ENCODE results near the gene YWHAB.

Gene YWHAB

DNA sequence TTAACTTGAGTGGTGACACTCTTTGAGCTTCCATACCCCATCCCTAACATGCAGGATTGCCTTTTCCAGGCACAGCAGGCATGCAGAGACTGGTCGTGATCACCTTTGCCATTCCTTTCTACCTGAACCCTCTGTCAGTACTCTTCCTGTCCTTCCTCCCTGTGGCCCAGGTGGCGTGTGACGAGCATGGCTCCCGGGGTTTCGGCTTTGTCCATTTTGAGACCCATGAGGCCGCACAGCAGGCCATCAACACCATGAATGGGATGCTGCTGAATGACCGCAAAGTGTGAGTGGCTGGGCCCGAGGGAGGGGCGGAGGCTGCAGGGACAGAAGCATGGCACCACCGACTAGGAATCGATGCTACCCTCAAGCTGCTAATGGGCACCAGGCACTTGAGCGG, 31.1 kb downstream of the YWHAB start:
- no peak overlapping the region for H3K27ac ChIP-seq (ENCODE audit: low read depth, low read length)
- no peak overlapping the region for H3K4me3 ChIP-seq (ENCODE audit: low read depth, low read length)
- H3K36me3 ChIP-seq (ENCODE audit: control insufficient read depth, insufficient read depth, low read length): peaks cover 77% of the 10 kb centered on the region
- H3K27me3 ChIP-seq (ENCODE audit: control insufficient read depth, insufficient read depth, low read length): no peaks in the 10 kb centered on the region
- H3K4me1 ChIP-seq (ENCODE audit: control insufficient read depth, insufficient read depth, low read length): peaks cover 5% of the 10 kb centered on the region
- H3K9ac ChIP-seq (ENCODE audit: low read length): no peak overlapping the region
- no peaks in the 10 kb centered on the region for H3K9me3 ChIP-seq (ENCODE audit: control insufficient read depth, insufficient read depth, low read depth, low read length)

GRCh38 chr20:44917399-44917798, 31.9 kb downstream of the YWHAB start:
- no peak overlapping the region for H3K9ac ChIP-seq (ENCODE audit: low read length)
- no peaks in the 10 kb centered on the region for H3K9me3 ChIP-seq (ENCODE audit: control insufficient read depth, insufficient read depth, low read depth, low read length)
- no peak overlapping the region for H3K4me3 ChIP-seq (ENCODE audit: low read depth, low read length)
- H3K27me3 ChIP-seq (ENCODE audit: control insufficient read depth, insufficient read depth, low read length): no peaks in the 10 kb centered on the region
- no peak overlapping the region for H3K27ac ChIP-seq (ENCODE audit: low read depth, low read length)
- H3K4me1 ChIP-seq (ENCODE audit: control insufficient read depth, insufficient read depth, low read length): no peaks in the 10 kb centered on the region
- H3K36me3 ChIP-seq (ENCODE audit: control insufficient read depth, insufficient read depth, low read length): peaks cover 77% of the 10 kb centered on the region

GRCh38 chr20:44918342-44918741, 32.8 kb downstream of the YWHAB start:
- Histone ChIP-seq H3K27me3 (ENCODE audit: control insufficient read depth, insufficient read depth, low read length) (no peaks in the 10 kb centered on the region), H3K9ac (ENCODE audit: low read length) (no peak overlapping the region), H3K9me3 (ENCODE audit: control insufficient read depth, insufficient read depth, low read depth, low read length) (no peaks in the 10 kb centered on the region), H3K4me3 (ENCODE audit: low read depth, low read length) (no peak overlapping the region), H3K27ac (ENCODE audit: low read depth, low read length) (no peak overlapping the region), H3K36me3 (ENCODE audit: control insufficient read depth, insufficient read depth, low read length) (peaks cover 76% of the 10 kb centered on the region), H3K4me1 (ENCODE audit: control insufficient read depth, insufficient read depth, low read length) (no peaks in the 10 kb centered on the region)

DNA sequence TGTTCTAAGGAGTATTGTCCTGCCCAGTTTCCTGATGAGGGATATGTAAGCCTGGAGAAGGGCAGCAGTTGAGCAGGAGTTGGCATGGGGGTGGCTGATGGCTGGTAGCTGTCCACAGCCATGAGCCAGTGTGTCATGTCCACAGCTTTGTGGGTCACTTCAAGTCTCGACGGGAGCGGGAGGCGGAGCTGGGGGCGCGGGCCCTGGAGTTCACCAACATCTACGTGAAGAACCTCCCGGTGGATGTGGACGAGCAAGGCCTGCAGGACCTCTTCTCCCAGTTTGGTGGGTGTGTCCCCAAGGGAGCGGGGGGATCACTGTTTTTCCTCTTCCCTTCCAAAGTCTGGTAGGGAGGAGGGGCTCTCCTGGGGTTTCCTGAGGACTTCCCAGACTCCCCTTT, 33.3 kb downstream of the YWHAB start:
- Histone ChIP-seq H3K27ac (ENCODE audit: low read depth, low read length) (no peak overlapping the region), H3K9ac (ENCODE audit: low read length) (no peak overlapping the region), H3K36me3 (ENCODE audit: control insufficient read depth, insufficient read depth, low read length) (peaks cover 76% of the 10 kb centered on the region), H3K4me1 (ENCODE audit: control insufficient read depth, insufficient read depth, low read length) (no peaks in the 10 kb centered on the region), H3K9me3 (ENCODE audit: control insufficient read depth, insufficient read depth, low read depth, low read length) (no peaks in the 10 kb centered on the region), H3K27me3 (ENCODE audit: control insufficient read depth, insufficient read depth, low read length) (no peaks in the 10 kb centered on the region), H3K4me3 (ENCODE audit: low read depth, low read length) (no peak overlapping the region)

DNA sequence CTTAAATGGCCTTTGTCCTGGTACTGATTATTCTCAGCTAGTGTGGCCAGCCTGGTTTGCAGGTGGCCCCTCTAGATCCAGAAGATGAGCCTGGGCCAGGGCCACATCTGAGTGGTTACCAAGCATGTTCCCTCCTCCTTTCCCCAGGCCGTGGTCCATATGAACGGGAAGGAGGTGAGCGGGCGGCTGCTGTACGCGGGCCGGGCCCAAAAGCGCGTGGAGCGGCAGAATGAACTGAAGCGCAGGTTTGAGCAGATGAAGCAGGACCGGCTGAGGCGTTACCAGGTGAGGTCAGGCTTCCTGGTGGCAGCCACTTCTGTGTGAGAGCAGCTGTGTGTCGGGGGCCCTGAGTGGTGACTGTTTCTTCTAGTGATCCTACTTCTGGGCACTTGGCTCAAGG, 35.9 kb downstream of the YWHAB start:
- H3K4me3 ChIP-seq (ENCODE audit: low read depth, low read length): no peak overlapping the region
- no peak overlapping the region for H3K27ac ChIP-seq (ENCODE audit: low read depth, low read length)
- no peak overlapping the region for H3K9ac ChIP-seq (ENCODE audit: low read length)
- H3K27me3 ChIP-seq (ENCODE audit: control insufficient read depth, insufficient read depth, low read length): no peaks in the 10 kb centered on the region
- H3K4me1 ChIP-seq (ENCODE audit: control insufficient read depth, insufficient read depth, low read length): no peaks in the 10 kb centered on the region
- no peaks in the 10 kb centered on the region for H3K9me3 ChIP-seq (ENCODE audit: control insufficient read depth, insufficient read depth, low read depth, low read length)
- peaks cover 74% of the 10 kb centered on the region for H3K36me3 ChIP-seq (ENCODE audit: control insufficient read depth, insufficient read depth, low read length)

GRCh38 chr20:44924541-44924940, 39.0 kb downstream of the YWHAB start:
- no peak overlapping the region for H3K27ac ChIP-seq (ENCODE audit: low read depth, low read length)
- H3K36me3 ChIP-seq (ENCODE audit: control insufficient read depth, insufficient read depth, low read length): peaks cover 46% of the 10 kb centered on the region
- H3K9ac ChIP-seq (ENCODE audit: low read length): no peak overlapping the region
- H3K27me3 ChIP-seq (ENCODE audit: control insufficient read depth, insufficient read depth, low read length): no peaks in the 10 kb centered on the region
- H3K4me1 ChIP-seq (ENCODE audit: control insufficient read depth, insufficient read depth, low read length): no peaks in the 10 kb centered on the region
- H3K4me3 ChIP-seq (ENCODE audit: low read depth, low read length): no peak overlapping the region
- no peaks in the 10 kb centered on the region for H3K9me3 ChIP-seq (ENCODE audit: control insufficient read depth, insufficient read depth, low read depth, low read length)

- no peak overlapping the region for H3K4me3 ChIP-seq (ENCODE audit: low read depth, low read length)
- H3K4me1 ChIP-seq (ENCODE audit: control insufficient read depth, insufficient read depth, low read length): no peaks in the 10 kb centered on the region
- H3K9ac ChIP-seq (ENCODE audit: low read length): no peak overlapping the region
- H3K36me3 ChIP-seq (ENCODE audit: control insufficient read depth, insufficient read depth, low read length): peaks cover 53% of the 10 kb centered on the region
- H3K27ac ChIP-seq (ENCODE audit: low read depth, low read length): no peak overlapping the region
- H3K9me3 ChIP-seq (ENCODE audit: control insufficient read depth, insufficient read depth, low read depth, low read length): no peaks in the 10 kb centered on the region
- H3K27me3 ChIP-seq (ENCODE audit: control insufficient read depth, insufficient read depth, low read length): no peaks in the 10 kb centered on the region
These were observed 43.1 kb downstream of the YWHAB start for GRCh38 chr20:44928595-44928994.

GRCh38 chr20:44930517-44931168, 45.1 kb downstream of the YWHAB start:
- Histone ChIP-seq H3K27ac (ENCODE audit: low read depth, low read length) (no peak overlapping the region), H3K36me3 (ENCODE audit: control insufficient read depth, insufficient read depth, low read length) (peaks cover 54% of the 10 kb centered on the region), H3K9me3 (ENCODE audit: control insufficient read depth, insufficient read depth, low read depth, low read length) (no peaks in the 10 kb centered on the region), H3K27me3 (ENCODE audit: control insufficient read depth, insufficient read depth, low read length) (no peaks in the 10 kb centered on the region), H3K4me1 (ENCODE audit: control insufficient read depth, insufficient read depth, low read length) (no peaks in the 10 kb centered on the region), H3K9ac (ENCODE audit: low read length) (no peak overlapping the region), H3K4me3 (ENCODE audit: low read depth, low read length) (no peak overlapping the region)

DNA sequence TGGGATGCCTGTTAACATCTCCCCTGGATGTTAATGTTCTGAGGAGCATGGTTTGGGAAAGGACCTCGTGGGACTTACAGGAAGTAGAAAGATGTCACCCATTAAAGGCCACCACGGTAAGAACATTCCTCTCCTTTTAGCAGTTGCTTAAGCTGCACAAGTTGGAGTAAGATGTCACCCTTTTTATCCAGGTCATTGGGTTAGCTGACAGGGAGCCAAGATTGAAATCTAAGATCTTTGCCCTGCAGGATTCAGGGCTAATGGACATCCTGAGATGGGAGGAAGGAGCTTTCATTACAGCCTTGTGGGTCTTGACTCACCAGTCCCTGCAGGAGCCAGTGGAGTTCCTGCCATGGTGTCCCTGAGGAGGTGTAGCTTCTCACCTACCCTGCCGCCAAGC, 46.4 kb downstream of the YWHAB start:
- no peaks in the 10 kb centered on the region for H3K9me3 ChIP-seq (ENCODE audit: control insufficient read depth, insufficient read depth, low read depth, low read length)
- H3K4me3 ChIP-seq (ENCODE audit: low read depth, low read length): no peak overlapping the region
- H3K27ac ChIP-seq (ENCODE audit: low read depth, low read length): no peak overlapping the region
- H3K36me3 ChIP-seq (ENCODE audit: control insufficient read depth, insufficient read depth, low read length): peaks cover 63% of the 10 kb centered on the region
- no peaks in the 10 kb centered on the region for H3K27me3 ChIP-seq (ENCODE audit: control insufficient read depth, insufficient read depth, low read length)
- H3K4me1 ChIP-seq (ENCODE audit: control insufficient read depth, insufficient read depth, low read length): no peaks in the 10 kb centered on the region
- H3K9ac ChIP-seq (ENCODE audit: low read length): no peak overlapping the region

- Histone ChIP-seq H3K4me1 (ENCODE audit: control insufficient read depth, insufficient read depth, low read length) (no peaks in the 10 kb centered on the region), H3K9me3 (ENCODE audit: control insufficient read depth, insufficient read depth, low read depth, low read length) (no peaks in the 10 kb centered on the region), H3K36me3 (ENCODE audit: control insufficient read depth, insufficient read depth, low read length) (peaks cover 70% of the 10 kb centered on the region), H3K27me3 (ENCODE audit: control insufficient read depth, insufficient read depth, low read length) (no peaks in the 10 kb centered on the region), H3K4me3 (ENCODE audit: low read depth, low read length) (no peak overlapping the region), H3K9ac (ENCODE audit: low read length) (no peak overlapping the region), H3K27ac (ENCODE audit: low read depth, low read length) (no peak overlapping the region)
These were observed 47.4 kb downstream of the YWHAB start for GRCh38 chr20:44932916-44933315.

GRCh38 chr20:44936510-44936909, 51.0 kb downstream of the YWHAB start:
- no peaks in the 10 kb centered on the region for H3K4me1 ChIP-seq (ENCODE audit: control insufficient read depth, insufficient read depth, low read length)
- no peak overlapping the region for H3K9ac ChIP-seq (ENCODE audit: low read length)
- H3K36me3 ChIP-seq (ENCODE audit: control insufficient read depth, insufficient read depth, low read length): peaks cover 87% of the 10 kb centered on the region
- H3K4me3 ChIP-seq (ENCODE audit: low read depth, low read length): no peak overlapping the region
- H3K9me3 ChIP-seq (ENCODE audit: control insufficient read depth, insufficient read depth, low read depth, low read length): no peaks in the 10 kb centered on the region
- no peaks in the 10 kb centered on the region for H3K27me3 ChIP-seq (ENCODE audit: control insufficient read depth, insufficient read depth, low read length)
- H3K27ac ChIP-seq (ENCODE audit: low read depth, low read length): no peak overlapping the region

DNA sequence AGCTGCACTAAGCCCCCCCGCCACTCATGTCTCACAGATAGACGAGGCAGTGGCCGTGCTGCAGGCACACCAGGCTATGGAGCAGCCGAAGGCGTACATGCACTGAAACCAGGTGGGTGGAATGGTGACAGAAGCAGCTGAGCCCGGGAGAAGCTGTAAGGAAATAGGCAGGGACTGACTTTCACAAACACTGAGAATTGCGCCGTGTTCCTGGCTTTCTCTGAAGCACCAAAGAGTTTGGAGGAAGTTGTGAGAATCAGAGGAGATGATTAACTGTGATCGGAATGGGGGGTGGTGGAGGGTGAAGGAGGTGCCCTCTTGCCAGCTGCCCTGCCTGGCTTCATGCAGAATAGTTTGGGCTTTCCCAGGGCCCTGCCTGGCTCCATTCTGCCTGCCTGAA, 53.1 kb downstream of the YWHAB start:
- Histone ChIP-seq H3K9me3 (ENCODE audit: control insufficient read depth, insufficient read depth, low read depth, low read length) (no peaks in the 10 kb centered on the region), H3K4me3 (ENCODE audit: low read depth, low read length) (no peak overlapping the region), H3K27ac (ENCODE audit: low read depth, low read length) (no peak overlapping the region), H3K36me3 (ENCODE audit: control insufficient read depth, insufficient read depth, low read length) (peaks cover 90% of the 10 kb centered on the region), H3K27me3 (ENCODE audit: control insufficient read depth, insufficient read depth, low read length) (no peaks in the 10 kb centered on the region), H3K4me1 (ENCODE audit: control insufficient read depth, insufficient read depth, low read length) (no peaks in the 10 kb centered on the region), H3K9ac (ENCODE audit: low read length) (no peak overlapping the region)

Data from HUES6 (cell line).